ENCODE measurements around the gene NREP.

DNA sequence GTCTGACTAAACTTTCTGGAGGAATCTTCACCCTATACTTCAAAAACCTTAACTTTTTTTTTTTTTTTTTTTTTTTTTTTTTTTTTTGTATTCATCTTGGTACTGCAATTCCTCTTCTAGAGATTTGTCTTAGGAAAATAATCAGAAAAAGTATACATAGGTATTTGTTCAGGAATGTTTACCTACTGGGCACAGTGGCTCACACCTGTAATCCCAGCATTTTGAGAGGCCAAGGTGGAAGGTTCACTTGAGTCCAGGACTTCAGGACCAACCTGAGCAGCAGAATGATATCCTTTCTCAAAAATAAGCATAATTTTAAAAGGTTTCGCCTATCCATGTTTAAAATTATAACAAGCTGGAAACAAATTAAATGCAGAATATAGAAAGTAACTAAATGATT lies 33.3 kb upstream of the NREP start:
- TF ChIP-seq, protein P1, sequence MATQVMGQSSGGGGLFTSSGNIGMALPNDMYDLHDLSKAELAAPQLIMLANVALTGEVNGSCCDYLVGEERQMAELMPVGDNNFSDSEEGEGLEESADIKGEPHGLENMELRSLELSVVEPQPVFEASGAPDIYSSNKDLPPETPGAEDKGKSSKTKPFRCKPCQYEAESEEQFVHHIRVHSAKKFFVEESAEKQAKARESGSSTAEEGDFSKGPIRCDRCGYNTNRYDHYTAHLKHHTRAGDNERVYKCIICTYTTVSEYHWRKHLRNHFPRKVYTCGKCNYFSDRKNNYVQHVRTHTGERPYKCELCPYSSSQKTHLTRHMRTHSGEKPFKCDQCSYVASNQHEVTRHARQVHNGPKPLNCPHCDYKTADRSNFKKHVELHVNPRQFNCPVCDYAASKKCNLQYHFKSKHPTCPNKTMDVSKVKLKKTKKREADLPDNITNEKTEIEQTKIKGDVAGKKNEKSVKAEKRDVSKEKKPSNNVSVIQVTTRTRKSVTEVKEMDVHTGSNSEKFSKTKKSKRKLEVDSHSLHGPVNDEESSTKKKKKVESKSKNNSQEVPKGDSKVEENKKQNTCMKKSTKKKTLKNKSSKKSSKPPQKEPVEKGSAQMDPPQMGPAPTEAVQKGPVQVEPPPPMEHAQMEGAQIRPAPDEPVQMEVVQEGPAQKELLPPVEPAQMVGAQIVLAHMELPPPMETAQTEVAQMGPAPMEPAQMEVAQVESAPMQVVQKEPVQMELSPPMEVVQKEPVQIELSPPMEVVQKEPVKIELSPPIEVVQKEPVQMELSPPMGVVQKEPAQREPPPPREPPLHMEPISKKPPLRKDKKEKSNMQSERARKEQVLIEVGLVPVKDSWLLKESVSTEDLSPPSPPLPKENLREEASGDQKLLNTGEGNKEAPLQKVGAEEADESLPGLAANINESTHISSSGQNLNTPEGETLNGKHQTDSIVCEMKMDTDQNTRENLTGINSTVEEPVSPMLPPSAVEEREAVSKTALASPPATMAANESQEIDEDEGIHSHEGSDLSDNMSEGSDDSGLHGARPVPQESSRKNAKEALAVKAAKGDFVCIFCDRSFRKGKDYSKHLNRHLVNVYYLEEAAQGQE (IDR thresholded peaks at IDR 0.05) = no peak
- TF ChIP-seq EGR1 (IDR thresholded peaks at IDR 0.05; ENCODE audit: low read depth in 2 of 2) = no peak
- TF ChIP-seq CTCF (IDR thresholded peaks at IDR 0.05; ENCODE audit: low read depth, low read length, missing input control) = no peak
- TF ChIP-seq RXRA (IDR thresholded peaks at IDR 0.05) = no peak

Data from liver (tissue), 3 donors.